SK-N-MC (cell line): ENCODE results near the gene RBKS.

Experiments used
- DNase-seq: peaks from one replicate; pipeline ENCODE4 v3.0.0-alpha.2; 2011; ENCODE audit warnings: low read depth, low spot score
- H3K27ac ChIP-seq: fragments of 200-600 bp; sonication (generic); 2 replicates; pipeline ENCODE4 v1.5.1; 2016; ENCODE audit warnings: mixed run types
- H3K36me3 ChIP-seq: fragments of 200-600 bp; sonication (generic); 2 replicates; pipeline ENCODE4 v1.6.1; 2017; ENCODE audit warnings: antibody characterized with exemption, low read length, mixed read lengths; ENCODE audit not compliant: insufficient read depth
- H3K4me3 ChIP-seq: fragments of 200-600 bp; sonication (generic); 2 replicates; pipeline ENCODE4 v1.5.1; 2016
- H3K9ac ChIP-seq: fragments of 200-600 bp; sonication (generic); 2 replicates; pipeline ENCODE4 v1.8.0; 2017; ENCODE audit warnings: mixed run types, mixed read lengths; ENCODE audit not compliant: insufficient read length
- H3K9me3 ChIP-seq: fragments of 200-600 bp; sonication (generic); 2 replicates; pipeline ENCODE4 v1.6.1; 2017; ENCODE audit warnings: low read depth, mild to moderate bottlenecking, antibody characterized with exemption, low read length, moderate library complexity, mixed read lengths
- EZH2 ChIP-seq: fragments of 200-600 bp; sonication (generic); IDR thresholded peaks from one replicate; pipeline ENCODE4 v1.6.1; 2017; ENCODE audit warnings: antibody characterized with exemption
- FOXP2 ChIP-seq: optimal IDR thresholded peaks from 2 replicates; pipeline ENCODE3; 2011; ENCODE audit warnings: mild to moderate bottlenecking, moderate library complexity; ENCODE audit not compliant: insufficient read depth; ENCODE audit errors: extremely low read length, control extremely low read depth
- POLR2AphosphoS5 ChIP-seq: IDR thresholded peaks from 2 replicates; pipeline ENCODE4 v1.6.1; 2012; ENCODE audit warnings: mild to moderate bottlenecking, low read depth, low read length, borderline replicate concordance

The RBKS gene

GRCh38 chr2:27902098-27902497 is 11.9 kb upstream of the RBKS start:
- Histone ChIP-seq H3K36me3 (peaks cover 7% of the 10 kb centered on the region; the same call in 1 of the 2 replicates), H3K9me3 (no peaks in the 10 kb centered on the region), H3K9ac (no peak overlapping the region), H3K4me3 (no peak overlapping the region), H3K27ac (no peak overlapping the region)
- DNase-seq: no peak
- no peak for TF ChIP-seq EZH2
- no peak for TF ChIP-seq POLR2AphosphoS5
- no peak for TF ChIP-seq FOXP2

- TF ChIP-seq EZH2 (no peak), FOXP2 (no peak), POLR2AphosphoS5 (no peak)
- Histone ChIP-seq H3K4me3 (no peak overlapping the region), H3K27ac (no peak overlapping the region), H3K9ac (no peak overlapping the region), H3K9me3 (no peaks in the 10 kb centered on the region), H3K36me3 (peaks cover 14% of the 10 kb centered on the region; the same call in 1 of the 2 replicates)
- no peak for DNase-seq
Observed at GRCh38 chr2:27901234-27901633, 11.0 kb upstream of the RBKS start.

DNA sequence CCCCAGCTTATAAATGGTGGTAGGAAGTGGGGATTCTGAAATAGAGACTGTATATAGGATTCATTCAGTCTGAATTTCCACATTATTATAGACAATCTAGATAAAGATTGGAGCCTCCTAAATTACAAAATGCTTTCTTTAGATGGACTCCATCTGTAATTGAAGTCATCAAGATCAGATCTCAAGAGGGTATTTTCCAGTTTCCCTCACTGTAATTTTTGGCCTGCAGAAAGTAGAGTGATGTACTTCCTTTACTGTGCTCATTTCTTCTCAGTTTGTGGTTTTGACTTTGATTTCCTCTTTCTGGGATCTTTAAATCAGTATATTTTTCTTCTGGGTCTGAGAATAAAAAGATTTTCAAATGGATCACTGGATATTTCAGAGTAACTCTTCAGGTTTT is 7.5 kb upstream of the RBKS start:
- Histone ChIP-seq H3K9ac (no peak overlapping the region), H3K36me3 (peaks cover 17% of the 10 kb centered on the region; the same call in 1 of the 2 replicates), H3K27ac (no peak overlapping the region), H3K4me3 (no peak overlapping the region), H3K9me3 (no peaks in the 10 kb centered on the region)
- TF ChIP-seq FOXP2 (no peak), EZH2 (no peak), POLR2AphosphoS5 (no peak)
- no peak for DNase-seq

GRCh38 chr2:27893006-27893405 is 2.8 kb upstream of the RBKS start:
- TF ChIP-seq EZH2: no peak
- TF ChIP-seq FOXP2: no peak
- no peak for TF ChIP-seq POLR2AphosphoS5
- no peak overlapping the region for H3K27ac ChIP-seq
- no peak overlapping the region for H3K9ac ChIP-seq
- H3K36me3 ChIP-seq: peaks cover 11% of the 10 kb centered on the region; the same call in 1 of the 2 replicates
- no peaks in the 10 kb centered on the region for H3K9me3 ChIP-seq
- no peak overlapping the region for H3K4me3 ChIP-seq
- DNase-seq: no peak

GRCh38 chr2:27891673-27892105 is 1.5 kb upstream of the RBKS start:
- no peak overlapping the region for H3K9ac ChIP-seq

GRCh38 chr2:27890924-27891672 is 911 bp upstream of the RBKS start:
- Histone ChIP-seq H3K4me3 (peak overlapping the region; percentile 95), H3K9ac (peak overlapping the region; percentile 86), H3K27ac (peak overlapping the region; percentile 63), H3K36me3 (peaks cover 2% of the 10 kb centered on the region; the same call in 1 of the 2 replicates), H3K9me3 (no peaks in the 10 kb centered on the region)
- TF ChIP-seq FOXP2 (no peak), POLR2AphosphoS5 (no peak), EZH2 (no peak)
- no peak for DNase-seq

More at GRCh38 chr2:27891673-27892105, 1.5 kb upstream of the RBKS start:
- TF ChIP-seq EZH2 (no peak), FOXP2 (no peak), POLR2AphosphoS5 (no peak)
- Histone ChIP-seq H3K4me3 (peak overlapping the region; percentile 95), H3K27ac (no peak overlapping the region), H3K36me3 (peaks cover 8% of the 10 kb centered on the region; the same call in 1 of the 2 replicates), H3K9me3 (no peaks in the 10 kb centered on the region)
- DNase-seq: no peak

DNA sequence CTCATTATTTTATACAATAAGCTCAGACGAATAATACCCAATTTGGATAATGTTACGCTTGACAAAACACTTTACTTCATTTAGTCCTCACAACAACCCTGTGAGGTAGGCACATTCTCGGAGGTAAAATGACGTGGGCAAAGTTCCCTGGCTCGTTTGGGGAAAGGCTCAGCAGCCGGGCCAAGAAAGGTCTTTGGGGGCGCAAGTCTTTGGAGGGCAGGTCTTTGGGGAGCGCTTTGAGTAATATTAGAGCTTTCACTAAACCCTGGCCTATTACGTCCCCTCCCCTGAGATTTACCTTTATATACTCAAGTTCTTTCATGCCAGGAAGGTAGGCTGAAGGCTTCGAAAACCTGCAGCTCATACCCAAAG is 427 bp downstream of the RBKS start:
- peak overlapping the region; percentile 86 for H3K9ac ChIP-seq

GRCh38 chr2:27888790-27889189 is 1.4 kb downstream of the RBKS start:
- Histone ChIP-seq H3K27ac (no peak overlapping the region), H3K9me3 (no peaks in the 10 kb centered on the region), H3K9ac (peak overlapping the region; percentile 5), H3K4me3 (no peak overlapping the region), H3K36me3 (no peaks in the 10 kb centered on the region)
- TF ChIP-seq EZH2 (no peak), FOXP2 (no peak), POLR2AphosphoS5 (no peak)
- no peak for DNase-seq

More for the DNA sequence above, 427 bp downstream of the RBKS start:
- no peak overlapping the region for H3K27ac ChIP-seq
- H3K9me3 ChIP-seq: no peaks in the 10 kb centered on the region
- H3K36me3 ChIP-seq: no peaks in the 10 kb centered on the region
- no peak for TF ChIP-seq EZH2
- TF ChIP-seq POLR2AphosphoS5: no peak
- TF ChIP-seq FOXP2: no peak
- H3K4me3 ChIP-seq: peak overlapping the region; percentile 95
- DNase-seq: no peak

DNA sequence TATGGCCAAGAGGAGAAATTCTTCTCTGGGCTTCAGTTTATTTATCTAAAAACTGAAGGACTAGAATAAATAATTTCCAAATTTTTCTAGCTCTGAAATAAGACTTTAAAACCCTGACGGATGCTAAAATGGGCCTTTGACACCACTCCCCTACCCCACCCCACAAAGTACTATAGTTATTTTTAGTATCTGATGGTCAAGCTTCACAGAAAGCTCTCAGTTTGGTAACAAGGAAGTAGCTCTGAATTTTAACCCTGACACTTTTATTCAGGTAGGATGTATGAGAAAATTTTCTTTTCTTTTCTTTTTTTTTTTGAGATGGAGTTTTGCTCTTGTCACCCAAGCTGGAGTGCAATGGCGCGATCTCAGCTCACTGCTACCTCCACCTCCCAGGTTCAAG is 2.4 kb downstream of the RBKS start:
- DNase-seq: no peak
- no peaks in the 10 kb centered on the region for H3K9me3 ChIP-seq
- no peak overlapping the region for H3K4me3 ChIP-seq

More for the DNA sequence above, 2.4 kb downstream of the RBKS start:
- TF ChIP-seq POLR2AphosphoS5: no peak
- TF ChIP-seq FOXP2: no peak
- TF ChIP-seq EZH2: no peak
- Histone ChIP-seq H3K36me3 (no peaks in the 10 kb centered on the region), H3K9ac (no peak overlapping the region), H3K27ac (no peak overlapping the region)
